ENCODE results near the gene PDZD2. TPM values are rescaled to one million over a fixed set of nuclear protein-coding genes. Genes with fewer than 3 reads are reported as not detected.

PDZD2 gene
- total RNA-seq, 1 donor from 2014 or later: 1.1 TPM

DNA sequence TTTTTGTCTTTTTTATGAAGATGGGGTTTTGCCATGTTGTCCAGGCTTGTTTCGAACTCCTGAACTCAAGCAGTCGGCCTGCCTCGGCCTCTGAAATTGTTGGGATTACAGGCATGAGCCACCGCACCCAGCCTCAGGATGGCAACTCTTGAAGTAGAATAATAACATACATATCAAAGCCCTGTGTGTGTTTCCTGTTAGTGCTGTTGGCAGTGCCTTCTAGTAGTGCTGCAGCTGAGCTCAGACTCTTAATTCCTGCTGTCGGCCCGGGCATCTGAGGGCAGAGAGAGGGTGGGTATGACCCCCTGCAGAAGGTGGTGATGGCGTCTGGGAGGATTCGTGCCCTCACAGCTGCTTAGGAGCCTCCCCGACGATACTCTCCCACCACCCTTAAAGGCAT lies 227.2 kb downstream of the PDZD2 start:
- H3K79me2 ChIP-seq (ENCODE audit: low read depth): no peaks in the 10 kb centered on the region
- H3K4me1 ChIP-seq: peaks cover 11% of the 10 kb centered on the region
- no peak for DNase-seq (ENCODE audit: low spot score)
- peaks cover 7% of the 10 kb centered on the region for H3F3A ChIP-seq (ENCODE audit: low read depth)
- H3K27me3 ChIP-seq: no peaks in the 10 kb centered on the region
- Mint-ChIP-seq H3K36me3 (no peaks in the 10 kb centered on the region), H3K27ac (no peak overlapping the region), H3K9me3 (no peaks in the 10 kb centered on the region), H3K4me3 (no peak overlapping the region), H3K27me3 (ENCODE audit: insufficient read depth, low read depth) (peaks cover 2% of the 10 kb centered on the region), H3K4me1 (peaks cover 15% of the 10 kb centered on the region)
- no peaks in the 10 kb centered on the region for H3K9me3 ChIP-seq (ENCODE audit: low read depth)
- no peaks in the 10 kb centered on the region for H3K36me3 ChIP-seq
- no peak for TF ChIP-seq EZH2phosphoT487 (IDR thresholded peaks at IDR 0.05)
- no peak for TF ChIP-seq CTCF (IDR thresholded peaks at IDR 0.05)
- no peak for TF ChIP-seq EZH2 (IDR thresholded peaks at IDR 0.05)
- no peak overlapping the region for H3K9ac ChIP-seq
- H2AFZ ChIP-seq (replicated peaks): no peak overlapping the region
- H4K20me1 ChIP-seq (ENCODE audit: low read depth): no peaks in the 10 kb centered on the region
- no peak overlapping the region for H3K27ac ChIP-seq
- H3K4me3 ChIP-seq: no peak overlapping the region
- H3K4me2 ChIP-seq: no peak overlapping the region

- H3K4me1 Mint-ChIP-seq: peaks cover 15% of the 10 kb centered on the region
- H3K9me3 Mint-ChIP-seq: no peaks in the 10 kb centered on the region
- Histone ChIP-seq H3K4me3 (no peak overlapping the region), H3K27ac (no peak overlapping the region), H3K4me2 (no peak overlapping the region), H3K9me3 (ENCODE audit: low read depth) (no peaks in the 10 kb centered on the region), H4K20me1 (ENCODE audit: low read depth) (no peaks in the 10 kb centered on the region), H3K4me1 (peaks cover 11% of the 10 kb centered on the region), H3K9ac (no peak overlapping the region), H2AFZ (replicated peaks) (no peak overlapping the region), H3F3A (ENCODE audit: low read depth) (peaks cover 7% of the 10 kb centered on the region), H3K79me2 (ENCODE audit: low read depth) (no peaks in the 10 kb centered on the region), H3K36me3 (no peaks in the 10 kb centered on the region), H3K27me3 (no peaks in the 10 kb centered on the region)
- no peak overlapping the region for H3K27ac Mint-ChIP-seq
- H3K27me3 Mint-ChIP-seq (ENCODE audit: insufficient read depth, low read depth): peaks cover 2% of the 10 kb centered on the region
- DNase-seq (ENCODE audit: low spot score): no peak
- H3K4me3 Mint-ChIP-seq: no peak overlapping the region
- TF ChIP-seq CTCF (IDR thresholded peaks at IDR 0.05) (no peak), EZH2 (IDR thresholded peaks at IDR 0.05) (no peak), EZH2phosphoT487 (IDR thresholded peaks at IDR 0.05) (no peak)
- H3K36me3 Mint-ChIP-seq: no peaks in the 10 kb centered on the region
Observed at GRCh38 chr5:31867219-31867618, 228.3 kb downstream of the PDZD2 start.

GRCh38 chr5:31880449-31880848 lies 241.5 kb downstream of the PDZD2 start:
- peaks cover 2% of the 10 kb centered on the region for H3K27me3 Mint-ChIP-seq (ENCODE audit: insufficient read depth, low read depth)

More at GRCh38 chr5:31880449-31880848, 241.5 kb downstream of the PDZD2 start:
- Mint-ChIP-seq H3K36me3 (no peaks in the 10 kb centered on the region), H3K4me3 (no peak overlapping the region), H3K27ac (no peak overlapping the region), H3K4me1 (no peaks in the 10 kb centered on the region), H3K9me3 (no peaks in the 10 kb centered on the region)
- Histone ChIP-seq H3K9me3 (ENCODE audit: low read depth) (no peaks in the 10 kb centered on the region), H3K79me2 (ENCODE audit: low read depth) (no peaks in the 10 kb centered on the region), H3K27ac (no peak overlapping the region), H3K4me3 (no peak overlapping the region), H3K4me2 (no peak overlapping the region), H3K9ac (no peak overlapping the region), H3K27me3 (no peaks in the 10 kb centered on the region), H3K36me3 (no peaks in the 10 kb centered on the region), H3F3A (ENCODE audit: low read depth) (peaks cover 5% of the 10 kb centered on the region), H4K20me1 (ENCODE audit: low read depth) (no peaks in the 10 kb centered on the region), H3K4me1 (peaks cover 12% of the 10 kb centered on the region), H2AFZ (replicated peaks) (no peak overlapping the region)
- no peak for DNase-seq (ENCODE audit: low spot score)
- TF ChIP-seq EZH2phosphoT487 (IDR thresholded peaks at IDR 0.05): no peak
- TF ChIP-seq EZH2 (IDR thresholded peaks at IDR 0.05): no peak
- TF ChIP-seq CTCF (IDR thresholded peaks at IDR 0.05): no peak

Measured in neural progenitor cell (in vitro differentiated cells).